OCI-LY3 (cell line): ENCODE data around the gene SOCS1.

Experiments
- CTCF ChIP-seq: fragments of 200-600, 300-600 bp; sonication (generic); IDR thresholded peaks from 2 replicates; pipeline ENCODE4 v1.5.1; 2014; ENCODE audit warnings: antibody characterized with exemption, low read length, low read depth
- EZH2phosphoT487 ChIP-seq: fragments of 200-600 bp; shearing (Covaris generic); IDR thresholded peaks from 2 replicates; pipeline ENCODE4 v1.6.1; 2018; ENCODE audit warnings: antibody characterized with exemption, mixed run types, low read depth

- no peak for TF ChIP-seq CTCF
- no peak for TF ChIP-seq EZH2phosphoT487
Measured at GRCh38 chr16:11274964-11275363, 19.0 kb upstream of the SOCS1 start.
